ENCODE data around the gene SCD5. TPM values are rescaled to one million over a fixed set of nuclear protein-coding genes. Genes with fewer than 3 reads are reported as not detected.

Gene SCD5
- total RNA-seq, 2 experiments from 2014 or later = 0.12 to 0.35 TPM

- Mint-ChIP-seq H3K27me3 (ENCODE audit: low read depth) (no peaks in the 10 kb centered on the region), H3K4me3 (no peak overlapping the region), H3K27ac (no peak overlapping the region), H3K4me1 (ENCODE audit: low read depth) (no peaks in the 10 kb centered on the region), H3K36me3 (ENCODE audit: low read depth) (no peaks in the 10 kb centered on the region), H3K9me3 (no peaks in the 10 kb centered on the region)
- CTCF ChIA-PET = interaction anchor here (1.3 kb wide), 1 partner anchor 14 kb away, joined by 3 read pairs; no protein-coding TSS in a partner anchor
- intact Hi-C loops (cut with micrococcal nuclease) = no loop called here
- DNase-seq = no peak
These were observed 45.4 kb downstream of the SCD5 start for GRCh38 chr4:82753238-82753637.

GRCh38 chr4:82748810-82749470, 49.7 kb downstream of the SCD5 start:
- CTCF ChIA-PET = interaction anchor here (1.1 kb wide), 1 partner anchor 20 kb away, joined by 3 read pairs; no protein-coding TSS in a partner anchor
- Mint-ChIP-seq H3K9me3 (no peaks in the 10 kb centered on the region), H3K4me1 (ENCODE audit: low read depth) (no peaks in the 10 kb centered on the region)

GRCh38 chr4:82747686-82748575, 50.7 kb downstream of the SCD5 start:
- CTCF ChIA-PET = interaction anchor here (1.0 kb wide), 1 partner anchor 9 kb away, joined by 6 read pairs; no protein-coding TSS in a partner anchor
- Mint-ChIP-seq H3K27ac (no peak overlapping the region), H3K4me3 (no peak overlapping the region), H3K4me1 (ENCODE audit: low read depth) (no peaks in the 10 kb centered on the region), H3K36me3 (ENCODE audit: low read depth) (no peaks in the 10 kb centered on the region), H3K9me3 (no peaks in the 10 kb centered on the region), H3K27me3 (ENCODE audit: low read depth) (no peaks in the 10 kb centered on the region)
- intact Hi-C loops (cut with micrococcal nuclease) = no loop called here
- DNase-seq = no peak

More at GRCh38 chr4:82748810-82749470, 49.7 kb downstream of the SCD5 start:
- DNase-seq = no peak
- Mint-ChIP-seq H3K27ac (no peak overlapping the region), H3K36me3 (ENCODE audit: low read depth) (no peaks in the 10 kb centered on the region), H3K27me3 (ENCODE audit: low read depth) (no peaks in the 10 kb centered on the region), H3K4me3 (no peak overlapping the region)
- intact Hi-C loops (cut with micrococcal nuclease) = no loop called here

- no peak overlapping the region for H3K27ac Mint-ChIP-seq
- no peaks in the 10 kb centered on the region for H3K36me3 Mint-ChIP-seq (ENCODE audit: low read depth)
- CTCF ChIA-PET = interaction anchor here (1.0 kb wide), 1 partner anchor 8 kb away, joined by 6 read pairs; no protein-coding TSS in a partner anchor
- intact Hi-C loops (cut with micrococcal nuclease) = no loop called here
- H3K27me3 Mint-ChIP-seq (ENCODE audit: low read depth) = no peaks in the 10 kb centered on the region
- DNase-seq = no peak
- no peaks in the 10 kb centered on the region for H3K4me1 Mint-ChIP-seq (ENCODE audit: low read depth)
- H3K4me3 Mint-ChIP-seq = no peak overlapping the region
- no peaks in the 10 kb centered on the region for H3K9me3 Mint-ChIP-seq
These were observed 51.7 kb downstream of the SCD5 start for GRCh38 chr4:82746705-82747574.

GRCh38 chr4:82745173-82745842, 53.3 kb downstream of the SCD5 start:
- no peak for DNase-seq
- Mint-ChIP-seq H3K9me3 (no peaks in the 10 kb centered on the region), H3K36me3 (ENCODE audit: low read depth) (no peaks in the 10 kb centered on the region), H3K27me3 (ENCODE audit: low read depth) (no peaks in the 10 kb centered on the region), H3K4me3 (no peak overlapping the region), H3K27ac (no peak overlapping the region), H3K4me1 (ENCODE audit: low read depth) (no peaks in the 10 kb centered on the region)
- intact Hi-C loops (cut with micrococcal nuclease) = no loop called here
- CTCF ChIA-PET = no interaction called here

GRCh38 chr4:82744284-82744968, 54.2 kb downstream of the SCD5 start:
- H3K27ac Mint-ChIP-seq = no peak overlapping the region
- H3K36me3 Mint-ChIP-seq (ENCODE audit: low read depth) = no peaks in the 10 kb centered on the region
- DNase-seq = no peak
- intact Hi-C loops (cut with micrococcal nuclease) = no loop called here
- H3K27me3 Mint-ChIP-seq (ENCODE audit: low read depth) = no peaks in the 10 kb centered on the region
- CTCF ChIA-PET = interaction anchor here (0.6 kb wide), 1 partner anchor 452 kb away, joined by 3 read pairs; no protein-coding TSS in a partner anchor
- no peaks in the 10 kb centered on the region for H3K9me3 Mint-ChIP-seq
- no peaks in the 10 kb centered on the region for H3K4me1 Mint-ChIP-seq (ENCODE audit: low read depth)
- no peak overlapping the region for H3K4me3 Mint-ChIP-seq

GRCh38 chr4:82741188-82741587, 57.4 kb downstream of the SCD5 start:
- DNase-seq = no peak
- CTCF ChIA-PET = interaction anchor here (1.2 kb wide), 1 partner anchor 290 kb away, joined by 5 read pairs; no protein-coding TSS in a partner anchor
- intact Hi-C loops (cut with micrococcal nuclease) = no loop called here
- Mint-ChIP-seq H3K27me3 (ENCODE audit: low read depth) (no peaks in the 10 kb centered on the region), H3K9me3 (no peaks in the 10 kb centered on the region), H3K36me3 (ENCODE audit: low read depth) (no peaks in the 10 kb centered on the region), H3K4me1 (ENCODE audit: low read depth) (no peaks in the 10 kb centered on the region), H3K27ac (no peak overlapping the region), H3K4me3 (no peak overlapping the region)

- H3K4me3 Mint-ChIP-seq = no peak overlapping the region
- no peaks in the 10 kb centered on the region for H3K4me1 Mint-ChIP-seq (ENCODE audit: low read depth)
- CTCF ChIA-PET = interaction anchor here (0.6 to 3.4 kb wide), 50 partner anchors 8 to 1344 kb away, joined by 3 to 28 read pairs (median 4); no protein-coding TSS in a partner anchor
- H3K27me3 Mint-ChIP-seq (ENCODE audit: low read depth) = no peaks in the 10 kb centered on the region
- H3K9me3 Mint-ChIP-seq = no peaks in the 10 kb centered on the region
- no peak overlapping the region for H3K27ac Mint-ChIP-seq
- intact Hi-C loops (cut with micrococcal nuclease) = loop anchor here (1.0 to 10.0 kb wide), 4 partner anchors 19 to 1332 kb away; no protein-coding TSS in a partner anchor
- peak; percentile 85 for DNase-seq
- no peaks in the 10 kb centered on the region for H3K36me3 Mint-ChIP-seq (ENCODE audit: low read depth)
These were observed 59.1 kb downstream of the SCD5 start for GRCh38 chr4:82739287-82740190.

- H3K27me3 Mint-ChIP-seq (ENCODE audit: low read depth) = peaks cover 2% of the 10 kb centered on the region
- no peaks in the 10 kb centered on the region for H3K36me3 Mint-ChIP-seq (ENCODE audit: low read depth)
- intact Hi-C loops (cut with micrococcal nuclease) = loop anchor here (5.0 to 10.0 kb wide), 2 partner anchors 453 to 1330 kb away; no protein-coding TSS in a partner anchor
- H3K27ac Mint-ChIP-seq = no peak overlapping the region
- DNase-seq = no peak
- CTCF ChIA-PET = interaction anchor here (0.6 to 3.4 kb wide), 6 partner anchors 10 to 269 kb away, joined by 3 to 21 read pairs (median 4); no protein-coding TSS in a partner anchor
- H3K4me3 Mint-ChIP-seq = no peak overlapping the region
- no peaks in the 10 kb centered on the region for H3K9me3 Mint-ChIP-seq
- no peaks in the 10 kb centered on the region for H3K4me1 Mint-ChIP-seq (ENCODE audit: low read depth)
These were observed 61.2 kb downstream of the SCD5 start for GRCh38 chr4:82737354-82737753.

- CTCF ChIA-PET = interaction anchor here (1.1 kb wide), 1 partner anchor 249 kb away, joined by 4 read pairs; no protein-coding TSS in a partner anchor
- Mint-ChIP-seq H3K4me3 (no peak overlapping the region), H3K4me1 (ENCODE audit: low read depth) (no peaks in the 10 kb centered on the region), H3K27ac (no peak overlapping the region), H3K36me3 (ENCODE audit: low read depth) (no peaks in the 10 kb centered on the region), H3K27me3 (ENCODE audit: low read depth) (peaks cover 2% of the 10 kb centered on the region), H3K9me3 (no peaks in the 10 kb centered on the region)
- DNase-seq = peak; percentile 6
- intact Hi-C loops (cut with micrococcal nuclease) = loop anchor here (10.0 kb wide), 1 partner anchor 449 kb away; no protein-coding TSS in a partner anchor
These were observed 65.0 kb downstream of the SCD5 start for GRCh38 chr4:82733636-82734035.

Measured in activated naive CD4-positive, alpha-beta T cell treated with anti-CD3 and anti-CD28 coated beads for 36 hours (primary cell).